Fibroblast of the aortic adventitia (primary cell): Measurements from ENCODE around the gene MRGPRE. TPM values are rescaled to one million over a fixed set of nuclear protein-coding genes. Genes with fewer than 3 reads are reported as not detected.

ENCODE experiments used
- DNase-seq: peaks from one replicate; pipeline ENCODE4 v3.0.0-alpha.2; 2010; ENCODE audit warnings: low read depth
- H3K4me3 ChIP-seq: 2 replicates; pipeline ENCODE4 v1.5.1; 2011; ENCODE audit warnings: low read depth, mild to moderate bottlenecking, control low read depth, low read length, moderate library complexity
- CTCF ChIP-seq: IDR thresholded peaks from 2 replicates; pipeline ENCODE4 v1.5.1; 2011; ENCODE audit warnings: mild to moderate bottlenecking, low read length, control low read depth, inconsistent platforms; ENCODE audit not compliant: insufficient read depth
- total RNA-seq: library from RNA; depleted of rRNA; stranded (reverse); fragments of >200 nt; gene quantifications from 2 replicates; pipeline ENCODE4 v1.2.3, GENCODE V29; 2012; ENCODE audit warnings: low replicate concordance

MRGPRE gene
- total RNA-seq, 1 donor: not detected

DNA sequence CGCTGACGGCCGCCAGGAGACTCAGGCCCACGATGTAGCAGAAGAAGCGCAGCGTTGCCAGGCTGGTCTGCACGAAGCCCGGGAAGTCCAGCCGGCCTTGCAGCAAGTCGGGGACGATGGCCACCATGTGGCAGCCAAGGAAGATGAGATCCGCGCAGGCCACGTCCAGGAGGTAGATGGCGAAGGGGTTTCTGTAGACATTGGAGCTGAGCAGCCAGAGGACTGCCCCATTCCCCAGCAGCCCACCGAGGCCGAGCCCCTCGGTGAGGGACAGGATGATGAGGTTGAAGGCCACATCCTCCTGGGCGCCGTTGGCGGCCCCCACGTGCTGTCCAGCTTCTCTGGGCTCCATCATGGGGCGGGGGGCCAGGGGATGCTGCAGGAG, 3.8 kb downstream of the MRGPRE start:
- no peak overlapping the region for H3K4me3 ChIP-seq
- no peak for TF ChIP-seq CTCF
- DNase-seq: no peak

GRCh38 chr11:3227568-3228444, 4.4 kb downstream of the MRGPRE start:
- H3K4me3 ChIP-seq: no peak overlapping the region
- TF ChIP-seq CTCF: no peak
- DNase-seq: no peak

DNA sequence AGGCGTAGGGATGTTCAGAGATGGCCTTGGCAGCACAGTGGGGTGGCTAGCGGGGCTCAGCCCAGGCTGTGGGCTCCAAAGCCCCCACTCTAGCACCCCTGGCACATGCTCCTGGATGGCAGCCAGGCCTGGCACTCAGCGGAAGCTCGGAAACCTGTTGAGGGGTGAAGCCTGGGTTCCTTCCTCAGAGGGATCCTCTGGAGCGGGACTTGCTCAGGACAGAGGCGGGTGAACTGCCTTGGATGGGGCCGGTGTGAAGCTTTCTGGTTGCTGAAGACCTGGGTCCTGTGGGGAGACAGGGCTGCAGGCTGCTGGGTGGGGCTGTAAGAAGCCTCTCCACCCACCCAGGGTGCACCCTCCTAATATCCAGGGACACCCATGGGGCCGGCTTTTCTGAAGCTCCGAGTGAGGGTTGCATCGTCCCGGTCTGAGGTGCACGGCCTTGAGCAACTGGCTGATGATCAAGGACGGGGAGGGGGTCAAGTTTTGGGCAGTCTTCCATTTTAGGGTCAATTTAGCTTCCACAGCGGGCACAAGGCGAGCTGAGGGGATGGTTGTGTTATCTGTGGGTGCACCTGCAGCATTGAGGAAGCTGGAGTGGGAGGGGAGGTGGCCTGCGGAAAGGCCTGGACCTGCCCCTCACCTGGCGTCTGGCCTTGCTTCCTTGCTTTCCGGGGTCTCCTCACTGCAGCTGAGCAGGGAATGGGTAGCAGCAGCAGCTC, 5.2 kb downstream of the MRGPRE start:
- no peak for DNase-seq
- TF ChIP-seq CTCF: no peak
- H3K4me3 ChIP-seq: no peak overlapping the region

GRCh38 chr11:3225826-3226750, 6.1 kb downstream of the MRGPRE start:
- DNase-seq: no peak
- no peak for TF ChIP-seq CTCF
- H3K4me3 ChIP-seq: no peak overlapping the region

DNA sequence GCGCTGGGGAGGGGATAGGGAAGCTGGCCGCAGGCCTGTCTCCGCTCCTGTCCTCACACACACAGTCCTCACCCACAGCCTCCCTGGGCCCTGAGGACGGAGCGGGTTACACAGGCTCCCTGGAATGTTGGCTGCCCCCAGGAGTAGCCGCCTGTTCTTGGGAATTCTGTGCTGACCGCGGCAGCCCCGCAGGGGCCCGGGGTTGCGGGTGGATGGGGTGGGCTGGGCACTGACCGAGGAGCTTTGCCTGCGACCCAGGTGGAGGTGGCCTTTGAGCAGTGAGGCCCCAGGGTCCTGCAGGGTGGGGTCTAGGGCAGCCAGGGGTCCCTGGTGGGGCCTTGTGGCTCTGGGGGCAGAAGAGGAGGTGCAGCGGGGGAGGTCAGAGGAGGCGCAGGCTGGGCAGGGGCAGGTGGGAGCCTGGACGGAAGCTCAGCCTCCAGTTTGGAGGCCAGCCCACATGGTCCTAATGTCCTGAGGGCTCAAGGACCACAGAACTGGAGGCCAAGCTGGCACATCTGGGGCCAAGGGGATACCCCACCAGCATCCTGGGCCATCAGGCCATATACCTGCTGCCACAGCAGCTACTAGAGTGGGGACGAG, 7.0 kb downstream of the MRGPRE start:
- H3K4me3 ChIP-seq: no peak overlapping the region
- DNase-seq: no peak
- TF ChIP-seq CTCF: no peak
